ENCODE results near the gene ASCL1.

DNA sequence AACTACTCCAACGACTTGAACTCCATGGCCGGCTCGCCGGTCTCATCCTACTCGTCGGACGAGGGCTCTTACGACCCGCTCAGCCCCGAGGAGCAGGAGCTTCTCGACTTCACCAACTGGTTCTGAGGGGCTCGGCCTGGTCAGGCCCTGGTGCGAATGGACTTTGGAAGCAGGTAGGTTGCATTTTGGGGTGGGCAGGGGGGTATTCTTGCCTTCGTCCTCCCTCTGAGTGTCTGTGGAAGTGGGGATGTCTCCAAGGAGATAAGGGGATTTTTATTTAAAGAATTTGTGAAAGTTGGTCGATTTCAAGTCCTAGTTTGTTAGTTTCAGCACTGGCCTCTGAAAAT lies 1.3 kb downstream of the ASCL1 start:
- TF ChIP-seq, protein P1, sequence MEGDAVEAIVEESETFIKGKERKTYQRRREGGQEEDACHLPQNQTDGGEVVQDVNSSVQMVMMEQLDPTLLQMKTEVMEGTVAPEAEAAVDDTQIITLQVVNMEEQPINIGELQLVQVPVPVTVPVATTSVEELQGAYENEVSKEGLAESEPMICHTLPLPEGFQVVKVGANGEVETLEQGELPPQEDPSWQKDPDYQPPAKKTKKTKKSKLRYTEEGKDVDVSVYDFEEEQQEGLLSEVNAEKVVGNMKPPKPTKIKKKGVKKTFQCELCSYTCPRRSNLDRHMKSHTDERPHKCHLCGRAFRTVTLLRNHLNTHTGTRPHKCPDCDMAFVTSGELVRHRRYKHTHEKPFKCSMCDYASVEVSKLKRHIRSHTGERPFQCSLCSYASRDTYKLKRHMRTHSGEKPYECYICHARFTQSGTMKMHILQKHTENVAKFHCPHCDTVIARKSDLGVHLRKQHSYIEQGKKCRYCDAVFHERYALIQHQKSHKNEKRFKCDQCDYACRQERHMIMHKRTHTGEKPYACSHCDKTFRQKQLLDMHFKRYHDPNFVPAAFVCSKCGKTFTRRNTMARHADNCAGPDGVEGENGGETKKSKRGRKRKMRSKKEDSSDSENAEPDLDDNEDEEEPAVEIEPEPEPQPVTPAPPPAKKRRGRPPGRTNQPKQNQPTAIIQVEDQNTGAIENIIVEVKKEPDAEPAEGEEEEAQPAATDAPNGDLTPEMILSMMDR (IDR thresholded peaks at IDR 0.05), result no peak
- TF ChIP-seq EP300 (IDR thresholded peaks at IDR 0.05), result no peak
- no peak for TF ChIP-seq POLR2AphosphoS5 (IDR thresholded peaks at IDR 0.05)
- no peak for TF ChIP-seq POLR2A (IDR thresholded peaks at IDR 0.05)

Data from stomach (tissue), 4 donors.